Subcutaneous adipose tissue (tissue), 4 donors: ENCODE data around the gene TMEM140. TPM values are rescaled to one million over a fixed set of nuclear protein-coding genes. Genes with fewer than 3 reads are reported as not detected.

Source experiments
- CTCF ChIP-seq: fragments of 450-650 bp; IDR thresholded peaks from one replicate; pipeline ENCODE4 v1.5.1; 2016; ENCODE audit warnings: low read depth, mild to moderate bottlenecking, control low read depth, antibody characterized with exemption, moderate library complexity
- total RNA-seq, 4 donors: library from RNA; depleted of rRNA; stranded (reverse); fragments of >200 nt; gene quantifications; one replicate each; pipeline ENCODE4 v1.1.0, GENCODE V29; 2016

Gene TMEM140
- total RNA-seq, 4 donors from 2014 or later = 36.7 to 114 (median 67.4) TPM

- TF ChIP-seq CTCF = no peak
These were observed 37.8 kb downstream of the TMEM140 start for GRCh38 chr7:135185471-135186260.

- TF ChIP-seq CTCF = no peak
These were observed 38.3 kb downstream of the TMEM140 start for GRCh38 chr7:135186261-135186540.

GRCh38 chr7:135186841-135187253 is 39.0 kb downstream of the TMEM140 start:
- no peak for TF ChIP-seq CTCF

GRCh38 chr7:135188298-135188984 is 40.6 kb downstream of the TMEM140 start:
- no peak for TF ChIP-seq CTCF

- no peak for TF ChIP-seq CTCF
These were observed 41.4 kb downstream of the TMEM140 start for GRCh38 chr7:135189221-135189662.

- TF ChIP-seq CTCF = no peak
These were observed 42.1 kb downstream of the TMEM140 start for GRCh38 chr7:135189961-135190360.

- TF ChIP-seq CTCF = no peak
These were observed 42.8 kb downstream of the TMEM140 start for GRCh38 chr7:135190703-135191102.
